HG03469 (cell line): ENCODE data around the gene DYRK1A.

ENCODE experiments used
- ATAC-seq: cut with Tn5 transposase; IDR thresholded peaks from one replicate; pipeline ENCODE4 v1.9.1; 2021; ENCODE audit warnings: mild to moderate bottlenecking, moderate library complexity, moderate number of reproducible peaks; ENCODE audit not compliant: unreplicated experiment

DYRK1A gene

DNA sequence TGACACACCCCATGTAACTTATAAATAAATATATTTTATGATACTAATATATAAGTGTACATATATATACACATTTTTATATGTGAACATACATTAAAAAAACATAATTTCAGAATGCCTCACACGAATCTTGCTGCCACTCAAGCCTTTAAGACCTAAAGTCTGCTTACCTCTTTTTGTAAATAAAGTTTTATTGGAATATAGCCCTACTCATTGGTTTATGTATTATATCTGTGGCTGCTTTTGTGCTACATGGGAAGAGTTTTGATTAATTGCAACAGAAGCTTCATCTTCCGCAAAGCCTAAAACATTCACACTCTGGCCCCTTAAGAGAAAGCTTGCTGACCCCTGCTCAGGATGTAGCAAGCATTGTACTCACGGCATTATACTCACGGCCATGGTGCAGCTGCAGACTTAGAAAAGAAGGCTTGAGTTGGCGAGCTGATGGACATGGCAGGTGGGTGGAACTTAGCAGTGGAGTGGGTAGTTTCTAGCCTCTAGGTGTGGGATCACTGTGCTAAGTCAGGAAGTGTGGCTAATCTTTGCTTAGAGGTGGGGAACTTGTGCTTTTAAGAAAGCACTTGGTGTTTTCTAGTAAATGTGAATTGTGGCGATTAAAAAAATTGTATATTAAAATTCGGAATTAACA is 80.8 kb downstream of the DYRK1A start:
- no peak for ATAC-seq

DNA sequence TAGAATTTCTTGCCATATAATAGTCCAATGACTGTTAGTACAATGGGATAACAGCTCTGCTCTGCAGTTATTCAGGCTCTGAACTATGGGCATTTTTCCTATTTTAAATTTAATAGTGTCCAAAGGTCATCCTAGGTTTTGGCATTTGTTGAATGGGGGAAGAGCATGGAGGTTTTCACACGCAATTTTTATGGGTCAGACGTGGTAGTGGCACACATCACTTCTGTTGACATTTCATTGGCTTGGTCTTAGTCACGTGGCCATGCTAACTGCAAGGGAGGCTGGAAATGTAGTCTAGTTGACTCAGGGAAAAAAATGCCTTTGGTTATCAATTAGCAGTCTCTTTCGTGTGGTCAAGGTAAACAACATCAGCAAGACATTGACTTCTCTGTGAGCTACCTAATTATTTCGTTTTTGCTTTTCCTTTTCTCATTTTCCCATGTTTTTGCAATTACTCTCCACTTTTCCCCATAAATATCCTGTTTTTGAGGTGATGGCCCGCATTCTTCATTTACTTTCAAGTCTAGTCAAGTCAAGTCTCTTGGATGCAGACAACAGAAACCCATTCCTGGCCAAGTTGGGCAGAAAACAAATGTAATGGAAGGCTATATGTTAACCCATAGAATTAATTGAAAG is 82.8 kb downstream of the DYRK1A start:
- no peak for ATAC-seq

DNA sequence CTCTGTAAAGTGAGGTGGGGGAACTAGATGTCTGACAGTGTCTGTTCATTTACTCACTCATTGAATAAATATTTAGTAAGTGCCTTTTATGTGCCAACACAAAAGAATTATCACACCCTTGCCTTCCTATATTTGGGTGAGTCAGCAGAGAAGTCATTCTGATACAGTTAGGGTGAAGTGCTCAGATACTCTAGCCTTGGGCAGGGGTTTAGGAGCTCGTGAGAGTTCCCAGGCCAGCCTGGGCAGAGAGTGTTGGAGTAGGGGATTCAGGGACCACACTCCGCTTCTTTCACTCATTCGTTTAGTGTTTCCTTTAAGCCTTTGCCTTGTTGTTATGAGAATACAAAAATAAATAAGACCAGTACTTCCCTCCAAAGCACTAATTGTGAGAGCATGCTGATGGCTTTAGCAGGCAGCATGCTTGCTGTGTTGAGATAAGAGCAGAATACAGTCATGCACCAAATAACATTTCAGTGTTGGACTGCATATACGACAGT is 83.9 kb downstream of the DYRK1A start:
- no peak for ATAC-seq

DNA sequence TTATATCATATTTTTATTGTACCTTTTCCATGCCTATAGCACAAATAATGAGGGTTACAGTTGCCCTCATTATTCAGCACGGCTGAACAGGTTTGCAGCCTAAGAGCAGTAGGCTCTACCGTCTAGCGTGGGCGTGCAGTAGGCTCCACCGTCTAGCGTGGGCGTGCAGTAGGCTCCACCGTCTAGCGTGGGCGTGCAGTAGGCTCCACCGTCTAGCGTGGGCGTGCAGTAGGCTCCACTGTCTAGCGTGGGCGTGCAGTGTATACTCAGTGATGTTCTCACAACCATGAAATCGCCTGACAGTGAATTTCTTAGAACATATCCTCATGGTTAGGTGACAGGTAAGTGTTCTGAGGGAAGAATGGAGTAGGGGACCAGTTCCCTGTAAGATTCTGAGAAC is 84.9 kb downstream of the DYRK1A start:
- no peak for ATAC-seq

DNA sequence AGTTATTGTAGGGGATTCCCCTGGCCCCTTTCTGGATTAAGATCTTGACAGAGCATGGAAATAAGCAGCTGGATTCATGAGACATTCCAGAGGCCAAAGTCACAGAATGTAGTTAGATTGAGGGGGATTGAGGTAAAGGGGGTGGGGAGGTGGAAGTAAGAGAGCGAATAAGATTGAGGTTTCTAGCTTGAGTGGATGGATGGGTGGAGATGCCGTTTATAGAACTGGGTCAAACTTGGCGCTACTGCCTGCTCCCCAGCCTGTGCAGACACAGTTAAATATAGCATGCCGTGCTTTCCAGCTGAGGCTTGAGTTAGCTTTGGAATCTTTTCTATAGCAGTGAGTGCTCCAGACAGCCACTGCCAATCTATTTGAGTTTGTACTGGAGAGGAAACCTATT is 85.7 kb downstream of the DYRK1A start:
- ATAC-seq, result no peak

DNA sequence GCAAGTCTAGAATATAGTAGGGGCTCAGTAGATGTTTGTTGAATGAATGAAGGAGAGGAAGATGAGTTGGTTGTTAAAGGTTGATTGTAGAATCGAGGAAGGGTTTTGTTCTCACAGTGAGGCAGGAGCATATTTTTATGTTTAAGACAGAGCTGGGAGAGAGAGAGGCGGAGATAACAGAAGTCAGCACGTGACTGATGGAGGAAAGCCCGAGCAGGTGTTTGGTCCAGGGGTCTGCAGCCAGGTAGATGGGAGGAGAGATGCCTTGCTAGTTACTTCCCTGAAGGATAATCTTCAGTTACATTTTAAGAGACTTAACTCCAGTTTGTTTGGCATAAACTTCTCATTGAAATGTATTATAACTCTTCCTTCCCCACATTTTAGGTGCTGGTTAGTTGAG is 86.8 kb downstream of the DYRK1A start:
- no peak for ATAC-seq

DNA sequence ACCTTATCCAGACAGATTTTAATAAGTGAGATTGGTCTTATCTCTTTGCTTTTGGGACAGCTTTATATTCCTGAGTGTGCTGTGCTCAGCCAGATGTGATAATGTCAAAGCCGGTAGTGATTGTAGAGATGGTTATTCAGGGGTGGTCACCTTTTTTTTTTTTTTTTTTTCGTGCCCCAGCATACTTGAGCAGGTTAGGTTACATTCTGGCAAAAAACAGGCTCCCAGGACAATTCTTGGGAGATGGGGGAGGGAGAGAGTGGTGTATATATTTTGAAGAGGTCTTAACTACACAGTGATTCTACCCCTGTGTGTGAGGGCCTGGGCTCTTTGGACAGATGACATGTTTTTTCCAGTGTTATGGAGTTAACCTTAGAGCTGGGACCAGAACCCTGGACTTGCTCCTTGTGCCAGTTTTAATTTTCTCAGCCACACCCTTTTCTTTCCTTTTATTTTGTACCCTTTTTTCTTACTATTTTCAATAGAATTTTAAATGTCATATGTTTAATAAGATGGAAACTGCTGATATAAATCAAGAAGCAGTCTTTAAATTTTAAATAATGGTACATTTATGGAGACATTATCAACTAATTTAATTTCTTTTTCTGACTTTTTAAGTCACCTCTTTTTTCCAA is 88.4 kb downstream of the DYRK1A start:
- no peak for ATAC-seq

DNA sequence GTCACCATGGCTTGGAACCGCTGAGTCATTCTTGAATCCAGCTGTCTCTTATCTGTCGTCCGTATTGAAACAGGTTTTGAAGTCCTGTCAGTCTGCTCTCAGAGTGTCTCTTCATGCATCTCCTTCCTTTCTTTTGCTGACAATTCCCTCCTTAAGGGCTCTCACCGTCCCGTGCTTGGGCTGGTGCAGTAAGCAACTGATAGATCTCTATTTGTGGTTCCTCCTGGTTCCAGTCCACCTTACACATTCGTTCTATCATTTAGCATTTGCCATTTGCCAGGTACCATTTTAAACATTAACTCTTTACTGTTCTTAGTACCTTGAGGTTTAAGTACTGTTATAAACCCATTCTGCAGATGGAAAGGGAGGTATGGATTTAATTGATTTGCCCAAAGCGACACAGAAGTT is 88.9 kb downstream of the DYRK1A start:
- no peak for ATAC-seq

DNA sequence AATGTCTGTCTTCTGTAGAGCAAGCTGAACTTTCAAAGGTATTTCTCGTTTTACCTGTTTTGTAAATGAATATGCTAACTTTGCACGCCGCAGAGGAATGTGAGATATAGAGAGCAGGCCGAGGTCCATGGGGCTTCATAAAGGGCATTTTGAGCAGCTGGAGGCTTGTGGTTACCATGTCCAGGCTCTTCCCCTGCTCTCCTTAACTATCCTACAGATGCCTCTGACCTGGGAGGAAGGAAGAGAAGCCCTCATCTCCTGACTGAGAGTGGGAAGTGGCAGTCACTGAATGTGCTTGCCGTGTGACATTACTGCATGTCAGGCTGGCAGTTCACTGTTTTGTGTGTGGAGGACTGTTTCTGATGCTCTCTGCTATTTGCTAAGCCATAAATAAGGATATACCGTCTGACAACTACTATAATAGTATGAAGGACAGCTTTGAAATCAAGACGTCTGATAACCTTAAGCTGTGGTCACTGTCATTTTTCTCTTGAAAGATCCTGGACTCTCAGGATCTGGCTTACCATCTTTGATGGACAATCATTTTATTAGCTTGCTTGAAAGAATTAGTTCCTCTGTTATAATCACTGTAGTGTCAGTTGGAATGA is 92.2 kb downstream of the DYRK1A start:
- ATAC-seq, result no peak

DNA sequence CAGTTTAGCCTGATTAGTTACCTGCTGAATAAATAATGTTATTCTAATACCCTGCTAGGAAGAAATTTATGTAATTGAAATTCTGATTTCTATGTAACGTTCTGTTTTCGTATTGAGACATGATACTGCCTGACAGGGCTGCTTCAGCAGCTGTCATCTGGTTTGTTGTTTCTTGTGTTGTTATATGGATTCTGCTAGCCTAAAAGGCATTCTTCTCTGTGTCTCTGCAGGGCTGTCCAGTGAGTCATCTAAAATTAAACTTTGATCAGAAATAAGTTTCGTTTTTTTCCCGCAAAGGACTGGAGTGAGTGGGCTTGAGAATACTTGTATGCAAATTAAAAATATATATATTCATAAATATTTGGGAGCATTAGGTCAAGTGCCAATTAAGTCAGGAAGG is 93.0 kb downstream of the DYRK1A start:
- ATAC-seq, result no peak

DNA sequence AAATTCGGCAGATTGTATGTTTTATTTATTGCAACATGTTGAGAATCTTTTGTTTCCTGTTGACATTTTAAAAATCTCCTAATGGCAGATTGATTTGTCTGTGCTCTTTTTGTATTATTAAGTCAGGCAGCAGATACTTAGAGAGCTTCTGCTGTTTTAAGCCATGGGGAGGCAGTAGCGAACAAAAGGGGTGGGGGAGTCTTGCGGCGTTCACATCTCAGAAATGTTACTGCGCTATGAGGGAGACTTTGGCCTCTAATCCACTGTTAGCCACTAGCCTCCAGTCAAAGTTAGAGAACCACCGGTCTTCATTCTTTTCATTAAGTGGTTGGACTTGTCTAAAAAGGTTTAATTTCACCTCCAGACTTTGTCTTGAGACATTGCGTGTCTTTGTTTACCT is 93.6 kb downstream of the DYRK1A start:
- ATAC-seq, result no peak

DNA sequence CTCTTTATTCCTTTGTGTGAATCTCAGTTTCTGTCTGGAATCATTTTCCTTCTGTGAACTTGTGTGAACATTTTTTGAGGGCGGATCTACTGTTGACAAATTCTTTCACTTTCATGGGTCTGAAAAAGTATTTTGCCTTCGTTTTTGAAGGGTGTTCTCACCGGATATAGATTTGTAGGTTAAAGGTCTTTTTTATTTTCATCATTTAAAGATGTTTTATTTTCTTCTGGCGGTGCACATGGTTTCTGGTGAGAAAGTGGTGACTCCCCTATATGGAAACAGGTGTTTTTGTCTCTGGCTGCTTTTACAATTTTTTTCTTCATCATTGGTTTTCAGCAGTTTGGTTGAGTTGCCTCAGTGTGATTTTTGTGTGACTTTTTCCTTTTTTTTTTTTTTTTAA is 94.9 kb downstream of the DYRK1A start:
- no peak for ATAC-seq

DNA sequence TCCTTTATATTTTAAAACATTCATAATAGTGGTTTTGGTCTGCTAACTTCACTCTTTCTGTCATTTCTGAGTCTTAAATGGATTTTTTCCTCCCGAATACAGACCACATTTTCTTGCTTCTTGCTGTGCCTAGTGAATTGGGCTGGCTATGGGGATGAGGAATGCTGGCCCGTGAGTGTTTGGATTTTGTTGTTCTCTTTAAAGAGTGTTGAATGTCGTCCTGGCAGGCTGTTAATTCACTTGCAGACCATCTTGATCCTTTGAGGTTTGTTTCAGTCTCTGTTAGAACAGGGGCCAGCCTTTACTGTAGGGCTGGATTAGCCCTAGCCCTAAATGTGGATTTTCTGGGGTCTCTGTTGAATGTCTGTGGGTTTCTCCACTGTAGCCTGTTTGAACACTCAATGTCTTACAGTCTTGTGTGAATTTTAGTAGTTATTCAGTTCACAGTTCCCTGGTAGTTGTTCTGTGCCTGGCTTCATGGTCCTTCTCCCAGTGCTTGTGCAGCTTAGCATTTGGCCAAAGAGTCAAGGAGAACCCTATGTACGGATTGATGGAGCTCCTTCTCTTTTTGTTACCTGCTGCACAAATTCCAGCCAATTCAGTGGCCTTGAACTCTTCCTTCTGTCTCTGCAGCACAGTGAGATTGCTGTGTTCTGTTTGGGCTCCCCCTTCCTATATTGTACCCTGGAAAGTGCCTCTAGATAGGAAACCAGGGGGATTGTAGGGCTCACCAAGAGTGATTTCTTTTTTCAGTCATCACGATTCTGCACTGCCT is 95.7 kb downstream of the DYRK1A start:
- no peak for ATAC-seq

DNA sequence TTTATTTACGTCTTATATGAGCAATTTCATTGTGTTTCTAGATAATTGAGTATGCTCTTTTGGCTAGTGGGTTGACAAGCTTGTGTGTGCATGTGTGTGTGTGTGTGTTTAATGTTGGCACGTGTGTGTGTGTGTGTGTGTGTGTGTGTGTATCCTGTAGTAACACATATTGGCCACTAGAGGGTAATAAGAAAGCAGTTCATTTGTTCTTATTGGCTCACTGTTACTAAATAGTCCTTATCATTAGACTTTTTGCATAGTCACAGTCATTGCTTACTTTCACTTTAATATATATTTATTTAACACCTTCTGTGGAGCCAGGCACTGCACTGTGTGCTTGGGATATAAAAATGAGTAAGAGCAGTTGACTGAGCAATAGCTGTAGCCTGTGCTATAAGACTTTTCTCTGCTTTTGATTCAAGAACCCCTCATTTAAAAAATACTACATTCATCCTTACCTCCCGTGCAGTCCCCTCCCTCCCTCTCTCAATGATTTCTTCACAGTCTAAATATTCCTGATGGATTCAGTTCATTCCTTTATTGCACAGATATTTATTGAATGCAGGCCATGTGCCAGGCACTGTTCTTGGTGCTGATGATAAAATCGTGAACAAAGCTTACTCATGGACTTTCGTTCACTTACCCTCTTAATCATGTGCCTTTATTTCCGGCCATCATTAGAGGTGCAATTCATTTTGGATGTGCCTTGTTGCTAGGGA is 96.7 kb downstream of the DYRK1A start:
- ATAC-seq, result no peak

DNA sequence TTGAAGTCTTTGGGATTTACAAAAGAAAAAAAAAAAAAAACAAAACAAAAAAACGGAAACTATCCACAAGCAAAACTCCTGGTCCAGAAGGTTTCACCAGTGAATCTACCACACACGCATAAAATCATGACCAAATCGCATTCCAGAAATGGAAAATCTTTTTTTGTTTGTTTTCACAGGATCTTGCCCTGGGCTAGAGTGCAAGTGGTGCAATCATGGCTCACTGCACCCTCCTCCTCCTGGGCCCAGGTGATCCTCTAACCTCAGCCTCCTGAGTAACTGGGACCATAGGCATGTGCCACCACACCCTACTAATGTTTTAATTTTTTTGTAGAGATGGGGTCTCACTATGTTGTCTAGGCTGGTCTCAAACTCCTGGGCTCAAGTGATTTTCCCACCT is 100.5 kb downstream of the DYRK1A start:
- ATAC-seq, result no peak

DNA sequence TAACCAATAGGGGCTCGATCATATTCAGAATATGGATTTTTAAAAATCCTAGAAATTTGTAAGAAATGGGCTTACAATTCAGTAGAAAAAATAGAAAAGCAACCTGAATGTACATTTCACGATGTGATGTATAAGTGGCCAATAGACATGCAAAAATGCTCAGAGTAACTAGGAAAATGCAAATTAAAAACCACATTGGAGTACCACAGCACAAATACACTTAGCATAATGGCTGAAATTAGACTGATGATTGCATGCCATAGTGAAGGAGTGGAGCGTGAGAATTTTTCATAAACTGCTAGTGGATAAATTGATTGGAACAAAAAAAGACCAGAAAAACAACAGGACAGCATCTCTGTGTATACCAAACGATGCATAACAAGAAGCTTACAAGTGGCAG is 102.3 kb downstream of the DYRK1A start:
- ATAC-seq, result no peak

DNA sequence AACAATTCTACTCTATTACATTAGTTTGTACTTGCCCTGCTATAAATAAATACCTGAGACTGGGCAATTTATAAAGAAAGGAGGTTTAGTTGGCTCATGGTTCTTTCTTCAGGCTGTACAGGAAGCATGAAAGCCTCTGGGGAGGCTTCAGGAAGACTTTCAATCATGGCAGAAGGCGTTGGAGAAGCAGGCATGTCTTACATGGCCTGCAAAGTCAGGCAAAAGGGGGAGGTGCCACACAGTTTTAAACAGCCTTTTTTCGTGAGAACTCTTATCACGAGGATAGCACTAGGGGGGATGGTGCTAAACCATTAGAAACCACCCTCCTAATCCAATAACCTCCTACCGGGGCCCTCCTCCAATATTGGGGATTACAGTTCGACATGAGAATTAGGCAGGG is 102.9 kb downstream of the DYRK1A start:
- ATAC-seq, result no peak

DNA sequence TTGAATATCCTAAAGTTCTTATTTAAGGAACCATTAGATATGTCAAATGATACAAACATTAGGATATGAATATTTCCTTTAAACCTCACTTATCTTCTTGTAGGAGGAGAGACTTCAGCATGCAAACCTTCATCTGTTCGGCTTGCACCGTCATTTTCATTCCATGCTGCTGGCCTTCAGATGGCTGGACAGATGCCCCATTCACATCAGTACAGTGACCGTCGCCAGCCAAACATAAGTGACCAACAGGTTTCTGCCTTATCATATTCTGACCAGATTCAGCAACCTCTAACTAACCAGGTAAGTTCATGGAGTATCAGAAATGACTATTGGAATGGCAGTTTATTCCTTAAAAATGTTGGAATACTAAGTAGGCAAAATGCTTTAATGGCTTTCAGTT is 106.0 kb downstream of the DYRK1A start:
- no peak for ATAC-seq

DNA sequence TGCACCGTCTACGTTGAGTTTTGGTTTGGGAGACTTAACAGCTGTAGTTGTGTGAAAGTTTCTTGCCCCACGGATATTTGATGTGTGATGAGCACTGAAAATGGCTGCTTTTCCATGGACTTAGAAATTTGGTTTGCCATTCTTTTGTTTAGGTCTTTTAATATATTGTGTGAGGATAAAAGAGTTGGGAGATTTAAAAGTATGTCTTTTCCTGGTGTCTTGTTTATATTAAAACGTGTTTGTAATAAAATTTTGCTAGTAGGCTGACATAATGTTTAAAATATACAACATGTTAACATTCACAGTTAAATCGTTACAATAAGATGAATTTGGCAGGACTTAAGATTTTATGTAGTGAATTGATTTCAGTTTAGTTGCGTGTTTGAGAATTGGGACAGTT is 106.9 kb downstream of the DYRK1A start:
- ATAC-seq, result no peak

DNA sequence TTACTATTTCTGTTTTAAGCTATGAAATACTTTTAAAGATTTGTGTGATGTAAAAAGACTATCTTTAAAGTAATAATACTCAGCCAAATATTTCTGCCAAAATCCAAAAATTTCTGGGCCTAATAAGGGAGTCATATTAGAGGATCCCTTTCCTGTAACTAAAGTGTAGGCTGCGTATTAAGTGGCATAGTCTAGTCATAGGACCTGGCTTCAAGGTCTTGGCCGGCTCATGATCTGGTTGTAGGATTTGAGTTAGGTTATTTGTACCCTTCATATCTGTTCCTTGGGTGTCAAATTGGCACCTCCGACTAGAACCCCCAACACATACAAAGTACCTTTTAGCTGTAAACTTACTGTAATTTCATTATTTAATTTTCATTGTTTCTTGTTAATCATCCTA is 107.8 kb downstream of the DYRK1A start:
- no peak for ATAC-seq
